ENCODE data around the gene STAM. TPM values are rescaled to one million over a fixed set of nuclear protein-coding genes. Genes with fewer than 3 reads are reported as not detected.

Gene STAM
- total RNA-seq, 4 donors from 2014 or later: 19.4 to 23.6 (median 21.8) TPM

DNA sequence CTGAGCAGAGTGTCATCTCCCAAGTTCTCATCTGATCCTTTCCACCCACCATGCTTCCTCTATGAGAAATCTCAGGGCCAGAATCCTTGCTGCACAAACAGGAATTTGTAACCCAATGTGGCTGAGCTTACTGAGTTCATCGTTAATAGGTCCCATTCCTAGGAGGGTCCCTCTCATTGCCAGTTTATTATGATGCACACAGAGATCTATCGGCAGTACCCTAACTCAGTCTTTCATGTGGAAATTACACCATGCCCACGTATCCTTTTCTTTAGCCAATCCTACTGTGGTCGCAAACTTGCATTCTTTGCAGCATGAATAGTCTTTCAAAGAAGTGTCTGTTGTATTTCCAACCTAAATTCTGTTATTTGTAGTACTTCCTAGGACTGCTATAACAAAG lies 120.2 kb downstream of the STAM start:
- H3K36me3 ChIP-seq: no peaks in the 10 kb centered on the region
- intact Hi-C loops (cut with DNase I): no loop called here
- TF ChIP-seq, protein P1, sequence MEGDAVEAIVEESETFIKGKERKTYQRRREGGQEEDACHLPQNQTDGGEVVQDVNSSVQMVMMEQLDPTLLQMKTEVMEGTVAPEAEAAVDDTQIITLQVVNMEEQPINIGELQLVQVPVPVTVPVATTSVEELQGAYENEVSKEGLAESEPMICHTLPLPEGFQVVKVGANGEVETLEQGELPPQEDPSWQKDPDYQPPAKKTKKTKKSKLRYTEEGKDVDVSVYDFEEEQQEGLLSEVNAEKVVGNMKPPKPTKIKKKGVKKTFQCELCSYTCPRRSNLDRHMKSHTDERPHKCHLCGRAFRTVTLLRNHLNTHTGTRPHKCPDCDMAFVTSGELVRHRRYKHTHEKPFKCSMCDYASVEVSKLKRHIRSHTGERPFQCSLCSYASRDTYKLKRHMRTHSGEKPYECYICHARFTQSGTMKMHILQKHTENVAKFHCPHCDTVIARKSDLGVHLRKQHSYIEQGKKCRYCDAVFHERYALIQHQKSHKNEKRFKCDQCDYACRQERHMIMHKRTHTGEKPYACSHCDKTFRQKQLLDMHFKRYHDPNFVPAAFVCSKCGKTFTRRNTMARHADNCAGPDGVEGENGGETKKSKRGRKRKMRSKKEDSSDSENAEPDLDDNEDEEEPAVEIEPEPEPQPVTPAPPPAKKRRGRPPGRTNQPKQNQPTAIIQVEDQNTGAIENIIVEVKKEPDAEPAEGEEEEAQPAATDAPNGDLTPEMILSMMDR (IDR thresholded peaks at IDR 0.05): no peak
- TF ChIP-seq POLR2A (IDR thresholded peaks at IDR 0.05): no peak
- no peaks in the 10 kb centered on the region for H3K4me1 ChIP-seq
- no peak overlapping the region for H3K4me3 ChIP-seq (replicated peaks in 1 of 3)
- 50% methylated on average over 4 of the region's 4 CpGs for WGBS, 2 donors
- no peak overlapping the region for H3K27ac ChIP-seq
- no peak for DNase-seq
- H3K9me3 ChIP-seq: no peaks in the 10 kb centered on the region
- H3K27me3 ChIP-seq: no peaks in the 10 kb centered on the region

DNA sequence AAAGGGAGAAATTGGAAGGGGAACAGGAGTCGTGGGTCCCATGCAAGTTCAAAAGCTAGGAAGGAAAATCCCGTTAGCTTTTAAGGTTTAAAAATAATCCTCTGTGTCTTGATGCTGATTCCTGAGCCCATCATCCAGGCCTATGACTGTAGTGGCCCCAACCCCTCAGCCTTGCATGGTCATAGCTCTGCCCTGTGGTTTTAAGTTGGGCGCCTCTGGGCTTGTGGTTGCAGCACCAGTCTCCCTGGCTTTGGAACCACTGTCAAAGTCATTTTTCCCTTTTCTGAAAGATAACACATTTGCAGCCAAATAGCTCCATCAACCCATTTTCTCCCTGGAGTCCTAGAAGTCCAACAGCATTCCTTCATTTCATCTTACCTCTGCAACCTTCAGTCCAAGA lies 121.7 kb downstream of the STAM start:
- DNase-seq: no peak
- no peaks in the 10 kb centered on the region for H3K4me1 ChIP-seq
- H3K4me3 ChIP-seq (replicated peaks in 1 of 3): no peak overlapping the region
- no peaks in the 10 kb centered on the region for H3K9me3 ChIP-seq
- no peak for TF ChIP-seq POLR2A (IDR thresholded peaks at IDR 0.05)
- TF ChIP-seq, protein P1 (IDR thresholded peaks at IDR 0.05): no peak
- intact Hi-C loops (cut with DNase I): no loop called here
- H3K36me3 ChIP-seq: no peaks in the 10 kb centered on the region
- no peaks in the 10 kb centered on the region for H3K27me3 ChIP-seq
- 64 to 75% methylated on average over 3 of the region's 3 CpGs for WGBS, 2 donors
- H3K27ac ChIP-seq: no peak overlapping the region

Small RNA genes lying within 50 kb of the gene (small RNA-seq; reads per million reads assigned to genes)
- gene AC069542.2: not detected

Other genes starting within 250 kb of the STAM start
- 1 to 10 TPM in 3 of 4 donors, under 1 TPM in 1; 0.45 to 5.6 (median 1.5) TPM for gene ST8SIA6, start 189.6 kb upstream of the STAM start, total RNA-seq
- 10 to 100 TPM in 2 of 4 donors, 1 to 10 TPM in 2; 8.9 to 19.2 (median 13.6) TPM for gene HACD1, start 26.8 kb upstream of the STAM start, total RNA-seq
- 1 to 10 TPM in 1 of 4 donors, under 1 TPM in 3; 0.21 to 1.3 (median 0.48) TPM for gene TMEM236, start 108.0 kb downstream of the STAM start, total RNA-seq
- gene MRC1, start 165.2 kb downstream of the STAM start, total RNA-seq: 10 to 100 TPM; 11.8 to 73.4 (median 36.8) TPM

All from thyroid gland (tissue), 4 donors.